ENCODE data around the gene TMEM214. TPM values are rescaled to one million over a fixed set of nuclear protein-coding genes. Genes with fewer than 3 reads are reported as not detected.
A peak's percentile ranks its signal among the peaks of the same experiment; 100 is the strongest.

The TMEM214 gene
- total RNA-seq, 1 donor from 2014 or later = 74.0 TPM

- ATAC-seq = no peak
- intact Hi-C loops (cut with DNase I) = no loop called here
- no peak for DNase-seq (ENCODE audit: low spot score)
These were observed 25.1 kb upstream of the TMEM214 start for GRCh38 chr2:27007416-27008374.

GRCh38 chr2:27008678-27009077 is 24.1 kb upstream of the TMEM214 start:
- intact Hi-C loops (cut with DNase I) = no loop called here
- DNase-seq (ENCODE audit: low spot score) (no peak), ATAC-seq (no peak)

GRCh38 chr2:27009083-27009482 is 23.7 kb upstream of the TMEM214 start:
- no peak for DNase-seq (ENCODE audit: low spot score)
- intact Hi-C loops (cut with DNase I) = no loop called here

GRCh38 chr2:27009716-27010115 is 23.0 kb upstream of the TMEM214 start:
- DNase-seq (ENCODE audit: low spot score) (no peak), ATAC-seq (no peak)
- intact Hi-C loops (cut with DNase I) = no loop called here

More at GRCh38 chr2:27009083-27009482, 23.7 kb upstream of the TMEM214 start:
- ATAC-seq = peak; percentile 41

GRCh38 chr2:27010139-27010538 is 22.6 kb upstream of the TMEM214 start:
- no peak for DNase-seq (ENCODE audit: low spot score)
- intact Hi-C loops (cut with DNase I) = no loop called here
- no peak for ATAC-seq

GRCh38 chr2:27013738-27014137 is 19.0 kb upstream of the TMEM214 start:
- intact Hi-C loops (cut with DNase I) = no loop called here
- ATAC-seq = no peak
- no peak for DNase-seq (ENCODE audit: low spot score)

GRCh38 chr2:27014771-27015433 is 17.9 kb upstream of the TMEM214 start:
- DNase-seq (ENCODE audit: low spot score) = no peak
- intact Hi-C loops (cut with DNase I) = loop anchor here (5.0 kb wide), 1 partner anchor 53 kb away; no protein-coding TSS in a partner anchor
- no peak for ATAC-seq

GRCh38 chr2:27016801-27017325 is 15.9 kb upstream of the TMEM214 start:
- ATAC-seq = no peak
- DNase-seq (ENCODE audit: low spot score) = no peak
- intact Hi-C loops (cut with DNase I) = loop anchor here (5.0 kb wide), 1 partner anchor 55 kb away; no protein-coding TSS in a partner anchor

GRCh38 chr2:27018142-27018541 is 14.6 kb upstream of the TMEM214 start:
- DNase-seq (ENCODE audit: low spot score) = no peak
- intact Hi-C loops (cut with DNase I) = loop anchor here (5.0 kb wide), 1 partner anchor 56 kb away; no protein-coding TSS in a partner anchor
- ATAC-seq = no peak

GRCh38 chr2:27019459-27019858 is 13.3 kb upstream of the TMEM214 start:
- intact Hi-C loops (cut with DNase I) = loop anchor here (5.0 kb wide), 1 partner anchor 57 kb away; no protein-coding TSS in a partner anchor
- DNase-seq (ENCODE audit: low spot score) (no peak), ATAC-seq (peak; percentile 65)

GRCh38 chr2:27019931-27020855 is 12.6 kb upstream of the TMEM214 start:
- intact Hi-C loops (cut with DNase I) = loop anchor here (5.0 kb wide), 1 partner anchor 58 kb away; no protein-coding TSS in a partner anchor
- ATAC-seq = peak; percentile 91

GRCh38 chr2:27021253-27022049 is 11.3 kb upstream of the TMEM214 start:
- DNase-seq (ENCODE audit: low spot score) = no peak
- intact Hi-C loops (cut with DNase I) = no loop called here
- no peak for ATAC-seq

More at GRCh38 chr2:27019931-27020855, 12.6 kb upstream of the TMEM214 start:
- peak; percentile 90 for DNase-seq (ENCODE audit: low spot score)

GRCh38 chr2:27023740-27024139 is 9.0 kb upstream of the TMEM214 start:
- intact Hi-C loops (cut with DNase I) = no loop called here
- DNase-seq (ENCODE audit: low spot score) = no peak

GRCh38 chr2:27024188-27024587 is 8.6 kb upstream of the TMEM214 start:
- no peak for DNase-seq (ENCODE audit: low spot score)
- no peak for ATAC-seq
- intact Hi-C loops (cut with DNase I) = no loop called here

More at GRCh38 chr2:27023740-27024139, 9.0 kb upstream of the TMEM214 start:
- ATAC-seq = no peak

GRCh38 chr2:27024812-27025211 is 8.0 kb upstream of the TMEM214 start:
- no peak for DNase-seq (ENCODE audit: low spot score)
- intact Hi-C loops (cut with DNase I) = no loop called here
- no peak for ATAC-seq

GRCh38 chr2:27025281-27025800 is 7.4 kb upstream of the TMEM214 start:
- ATAC-seq = no peak
- DNase-seq (ENCODE audit: low spot score) = no peak
- intact Hi-C loops (cut with DNase I) = no loop called here

Measured in sciatic nerve (tissue), 2 donors.